Measurements from ENCODE around the gene SUGT1. TPM values are rescaled to one million over a fixed set of nuclear protein-coding genes. Genes with fewer than 3 reads are reported as not detected.

SUGT1 gene
- total and polyA plus RNA-seq, 10 of the 15 experiments (the other 5 are each of a cell fraction or from before 2014, with no cell fraction given) = 46.7 to 122 (median 77.3) TPM

GRCh38 chr13:52701728-52702465, 49.3 kb downstream of the SUGT1 start:
- no peak for FAIRE-seq
- Histone ChIP-seq H2AFZ (ENCODE audit: control insufficient read depth, low read depth, low read length) (no peak overlapping the region), H3K4me2 (ENCODE audit: control insufficient read depth, insufficient read depth) (no peak overlapping the region), H3K9ac (ENCODE audit: control insufficient read depth, insufficient read depth, low read length) (no peak overlapping the region), H3K27me3 (replicated peaks in 1 of 2; ENCODE audit: control insufficient read depth in 2 of 2, insufficient read depth in 2 of 2, low read length in 1 of 2) (no peaks in the 10 kb centered on the region), H3K4me3 (no peak overlapping the region), H3K27ac (ENCODE audit: control insufficient read depth, insufficient read depth) (no peak overlapping the region), H3K36me3 (ENCODE audit: control insufficient read depth in 2 of 2, insufficient read depth in 2 of 2, low read length in 1 of 2) (no peaks in the 10 kb centered on the region), H3K4me1 (ENCODE audit: control insufficient read depth, insufficient read depth, low read length) (no peaks in the 10 kb centered on the region), H3K79me2 (ENCODE audit: control insufficient read depth, insufficient read depth, low read length) (no peaks in the 10 kb centered on the region), H4K20me1 (ENCODE audit: control insufficient read depth, insufficient read depth) (no peaks in the 10 kb centered on the region), H3K9me3 (replicated peaks; ENCODE audit: control insufficient read depth, insufficient read depth, low read length) (no peaks in the 10 kb centered on the region)
- no peak for TF ChIP-seq CHD1 (IDR thresholded peaks at IDR 0.05; ENCODE audit: low read depth, low read length)
- no peak for TF ChIP-seq SIN3A (IDR thresholded peaks at IDR 0.05; ENCODE audit: low read depth, low read length)
- no peak for TF ChIP-seq SMARCA5 (IDR thresholded peaks at IDR 0.05)
- no peak for TF ChIP-seq HDAC6 (IDR thresholded peaks at IDR 0.05; ENCODE audit: unreplicated experiment)
- TF ChIP-seq RB1 (IDR thresholded peaks at IDR 0.05; ENCODE audit: borderline replicate concordance) = no peak
- TF ChIP-seq CHD2 (IDR thresholded peaks at IDR 0.05; ENCODE audit: borderline replicate concordance, low read depth, low read length) = no peak
- no peak for TF ChIP-seq TCF3 (IDR thresholded peaks at IDR 0.05; ENCODE audit: borderline replicate concordance, insufficient read depth, low read depth, low read length)
- no peak for TF ChIP-seq IRF3 (IDR thresholded peaks at IDR 0.05)
- WGBS (ENCODE audit: insufficient coverage, insufficient replicate concordance, low lambda C conversion rate, missing lambda C conversion rate) = 76% methylated on average over 6 of the region's 6 CpGs
- ChIA-PET POLR2A (interaction anchor here (0.7 to 1.9 kb wide), 4 partner anchors 8 to 26 kb away, joined by 3 to 5 read pairs (median 4); no protein-coding TSS in a partner anchor), CTCF (interaction anchor here (1.0 to 1.8 kb wide), 6 partner anchors 11 to 267 kb away, joined by 3 to 6 read pairs (median 4); no protein-coding TSS in a partner anchor), SMC1A (ENCODE audit: uncharacterized antibody, unreplicated experiment) (interaction anchor here (0.8 to 4.9 kb wide), 8 partner anchors 10 to 37 kb away, joined by 3 to 29 read pairs (median 6); no protein-coding TSS in a partner anchor), RAD21 (ENCODE audit: unreplicated experiment) (interaction anchor here (0.9 to 2.2 kb wide), 4 partner anchors 24 to 106 kb away, joined by 3 to 8 read pairs (median 6); no protein-coding TSS in a partner anchor)
- no peak for DNase-seq (ENCODE audit: low read depth, low spot score)
- no peak for ATAC-seq
- BruUV-seq (replicated peaks) = no TSS peak
- in situ Hi-C loops (cut with MboI) = no loop called here
- intact Hi-C loops (cut with micrococcal nuclease; ENCODE audit: unreplicated experiment) = no loop called here

All from GM12878 (cell line).